ENCODE results near the gene C6orf89.
A peak's percentile ranks its signal among the peaks of the same experiment; 100 is the strongest.

Gene C6orf89

DNA sequence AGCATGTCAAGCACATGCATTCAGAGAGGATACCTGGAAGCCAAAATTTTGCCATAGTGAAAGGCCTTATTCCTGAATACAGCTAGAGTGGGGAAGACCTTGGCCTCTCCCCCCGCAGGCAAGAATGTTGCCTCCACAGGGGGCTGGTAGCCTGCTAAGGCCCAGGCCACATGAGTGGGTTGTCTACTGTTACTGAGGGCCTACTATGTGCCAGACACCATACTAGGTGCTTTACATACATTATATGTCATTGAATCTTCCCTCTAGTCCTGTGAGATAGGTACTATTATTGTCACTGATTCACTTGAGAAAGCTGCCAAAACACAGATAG lies 68.1 kb downstream of the C6orf89 start:
- no peak for DNase-seq

DNA sequence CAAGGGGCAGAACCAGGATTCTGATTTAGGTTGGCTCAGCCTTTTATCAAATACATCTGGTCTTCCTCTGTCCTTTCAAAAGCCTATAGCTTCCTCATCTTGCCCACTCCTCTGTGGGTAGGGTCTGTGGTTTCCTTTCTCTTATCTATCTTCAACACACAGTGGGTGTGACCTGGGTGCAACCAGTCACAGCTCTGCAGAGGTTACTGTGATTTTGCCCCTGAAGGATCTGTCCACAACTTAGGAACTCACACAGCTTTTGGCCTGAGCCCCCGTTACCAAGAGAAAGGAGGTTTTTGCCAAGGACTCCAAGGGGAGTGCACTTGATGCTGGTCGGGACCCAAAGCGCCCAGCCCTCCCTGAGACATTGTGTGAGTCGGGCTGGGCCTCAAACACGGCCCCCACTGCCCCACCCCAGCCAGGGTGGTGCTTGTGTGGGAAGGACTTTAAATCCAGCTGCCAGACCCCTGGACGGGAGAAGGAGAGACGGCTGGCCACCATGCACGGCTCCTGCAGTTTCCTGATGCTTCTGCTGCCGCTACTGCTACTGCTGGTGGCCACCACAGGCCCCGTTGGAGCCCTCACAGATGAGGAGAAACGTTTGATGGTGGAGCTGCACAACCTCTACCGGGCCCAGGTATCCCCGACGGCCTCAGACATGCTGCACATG lies 68.6 kb downstream of the C6orf89 start, which contains the start of gene PI16:
Gene PI16 (plus strand): TSS at position 477 of the 670 bp plus-strand sequence. CDS start 23 bp downstream, at position 500.
- DNase-seq = peak in 1 of 5 donors; percentile 55

DNA sequence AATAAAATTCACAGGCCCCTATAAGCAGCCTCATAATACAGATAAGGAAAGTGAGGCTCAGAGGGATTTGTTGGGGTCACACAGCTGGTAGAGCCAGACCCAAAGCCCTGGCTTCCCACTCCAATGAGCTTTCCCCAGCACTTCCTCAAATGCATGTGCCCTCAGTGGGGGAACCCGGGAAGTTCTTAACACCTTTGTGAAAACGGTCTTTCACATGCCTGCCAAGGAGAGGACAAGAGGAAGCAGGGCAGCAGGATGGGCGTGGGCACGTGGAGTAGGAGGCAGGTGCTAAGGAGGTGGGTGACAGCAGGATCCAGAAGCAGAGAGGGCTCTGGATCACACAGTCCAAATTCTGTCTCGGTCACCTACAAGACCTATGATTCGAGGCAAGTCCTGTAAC lies 69.4 kb downstream of the C6orf89 start:
- DNase-seq = no peak

DNA sequence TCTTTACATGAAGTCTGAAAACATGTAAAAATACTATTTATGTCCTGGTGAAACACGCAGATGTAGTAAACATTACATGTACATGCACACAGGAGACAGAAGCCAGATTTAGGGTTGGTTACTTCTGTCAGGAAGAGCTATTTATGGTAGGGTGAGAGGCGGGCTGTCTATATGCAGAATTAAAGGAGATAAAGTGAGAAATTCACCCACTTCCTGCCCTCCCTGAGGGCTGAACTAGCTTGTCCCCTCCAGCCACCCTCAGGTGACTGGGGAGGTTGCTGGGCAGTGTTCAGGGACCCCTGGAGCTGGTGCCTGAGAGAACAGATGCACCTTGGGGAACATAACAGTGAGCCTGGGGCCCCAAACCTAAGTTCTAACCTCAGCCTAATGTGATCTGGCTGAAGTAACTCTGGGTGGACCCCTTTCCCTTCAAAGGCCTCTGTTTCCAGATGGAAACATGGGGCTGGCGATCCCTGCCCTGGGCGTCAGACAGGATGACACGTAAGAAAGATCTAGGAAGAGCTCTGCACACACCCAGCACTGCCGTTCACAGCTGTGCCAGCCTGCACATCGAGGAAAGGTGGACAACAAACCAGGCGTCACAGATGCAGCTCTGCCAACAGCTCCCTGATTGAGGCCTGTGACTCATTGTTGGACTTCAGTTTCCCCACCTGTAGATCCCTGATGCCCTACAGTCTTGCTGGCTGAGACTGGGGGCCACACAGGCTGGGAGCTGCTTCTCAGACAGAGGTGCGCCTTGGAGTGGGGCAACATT lies 70.1 kb downstream of the C6orf89 start:
- DNase-seq = no peak

DNA sequence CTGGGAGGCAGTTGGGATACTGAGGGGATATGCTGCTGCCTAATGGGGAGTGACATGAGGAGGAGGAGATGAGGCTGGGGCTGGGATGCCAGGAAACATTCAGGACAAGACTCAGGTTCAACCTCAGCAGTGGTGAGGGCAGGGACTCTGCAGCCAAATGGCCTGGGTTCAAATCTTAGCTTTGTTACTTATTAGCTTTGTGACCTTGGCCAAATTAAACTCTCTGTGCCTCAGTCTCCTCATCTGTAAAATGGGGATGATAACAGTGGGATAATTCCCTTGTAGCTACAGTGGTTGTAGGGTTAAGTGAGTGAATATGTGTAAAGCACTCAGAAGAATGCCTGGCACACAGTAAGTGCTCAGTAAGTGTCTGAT lies 70.7 kb downstream of the C6orf89 start:
- no peak for DNase-seq

DNA sequence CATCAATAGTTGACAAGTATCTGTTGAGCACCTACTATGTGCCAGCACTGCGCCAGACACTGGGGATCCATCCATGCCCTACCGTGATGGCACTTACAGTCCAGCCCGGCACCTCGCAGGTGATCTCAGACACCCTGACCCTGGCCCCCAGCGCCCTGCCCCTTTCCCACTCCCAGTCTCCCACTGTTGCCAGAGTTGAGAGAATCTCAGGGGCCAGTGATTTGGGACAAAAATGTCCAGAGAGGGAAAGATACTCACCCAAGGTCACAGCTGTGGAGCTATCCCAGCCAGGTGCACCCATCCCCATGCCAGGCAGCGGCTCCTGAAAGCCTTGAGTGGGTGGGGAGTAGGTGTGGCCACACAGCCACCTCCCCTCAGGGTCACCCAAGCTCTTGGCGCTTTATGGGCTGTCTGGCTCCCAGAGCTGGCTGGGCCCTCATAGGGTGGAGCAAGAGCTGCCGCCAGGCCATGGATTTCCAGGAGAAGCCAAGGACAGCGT lies 72.1 kb downstream of the C6orf89 start:
- no peak for DNase-seq

DNA sequence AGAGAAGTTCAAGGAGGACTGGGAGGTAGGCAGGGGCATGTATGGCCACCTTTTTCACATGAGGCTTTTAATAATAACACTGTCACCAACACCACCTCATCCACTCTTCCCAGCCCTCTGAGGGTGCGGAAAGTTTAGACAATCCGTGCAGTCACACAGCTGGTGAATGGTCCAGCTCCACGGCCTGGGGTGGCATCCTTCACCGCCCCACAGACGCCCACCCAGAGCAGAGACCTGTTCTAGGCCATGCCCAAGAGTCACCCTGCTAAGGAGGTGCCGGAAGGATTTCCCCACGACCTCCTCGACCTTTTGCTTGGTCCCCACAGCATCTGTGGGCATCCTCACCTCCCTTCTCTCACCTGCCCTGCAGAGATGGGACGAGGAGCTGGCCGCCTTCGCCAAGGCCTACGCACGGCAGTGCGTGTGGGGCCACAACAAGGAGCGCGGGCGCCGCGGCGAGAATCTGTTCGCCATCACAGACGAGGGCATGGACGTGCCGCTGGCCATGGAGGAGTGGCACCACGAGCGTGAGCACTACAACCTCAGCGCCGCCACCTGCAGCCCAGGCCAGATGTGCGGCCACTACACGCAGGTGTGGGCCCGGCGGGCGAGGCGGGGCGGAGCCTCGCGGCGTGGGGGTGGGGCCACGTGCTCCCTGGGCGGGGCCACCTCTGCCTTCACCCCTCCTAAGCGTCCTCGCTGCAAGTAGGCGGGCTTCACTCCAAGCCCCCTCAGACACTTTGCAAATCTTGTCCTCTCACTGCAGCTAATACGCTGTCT lies 73.2 kb downstream of the C6orf89 start:
- no peak for DNase-seq

DNA sequence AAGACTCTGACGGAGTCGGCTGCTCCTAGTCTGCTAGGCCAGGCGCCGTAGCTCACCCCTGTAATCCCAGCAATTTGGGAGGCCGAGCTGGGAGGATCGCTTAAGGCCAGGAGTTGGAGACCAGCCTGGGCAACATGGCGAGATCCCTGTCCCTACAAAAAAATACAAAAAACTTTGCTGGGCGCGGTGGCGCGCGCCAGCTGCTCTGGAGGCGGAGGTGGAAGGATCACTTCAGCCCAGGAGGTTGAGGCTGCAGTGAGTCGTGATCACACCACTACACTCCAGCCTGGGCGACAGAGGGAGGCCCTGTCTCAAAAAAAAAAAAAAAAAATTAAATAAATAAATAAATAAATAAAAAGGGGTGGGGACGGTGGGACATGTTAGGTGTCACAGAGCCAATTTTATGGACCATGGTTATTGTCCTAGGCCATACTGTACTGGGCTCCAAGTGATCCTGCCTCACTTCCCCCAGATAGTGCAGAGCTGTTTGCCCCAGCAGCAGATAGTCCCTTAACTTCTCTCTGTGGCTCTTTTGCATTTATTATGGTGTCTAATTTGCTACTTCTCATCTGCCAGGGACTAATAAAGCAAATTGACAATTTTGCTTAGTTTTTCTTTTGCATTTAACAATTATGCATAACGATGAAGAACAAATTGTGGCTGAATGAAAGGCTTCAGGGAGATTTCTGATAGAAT lies 74.0 kb downstream of the C6orf89 start:
- no peak for DNase-seq

DNA sequence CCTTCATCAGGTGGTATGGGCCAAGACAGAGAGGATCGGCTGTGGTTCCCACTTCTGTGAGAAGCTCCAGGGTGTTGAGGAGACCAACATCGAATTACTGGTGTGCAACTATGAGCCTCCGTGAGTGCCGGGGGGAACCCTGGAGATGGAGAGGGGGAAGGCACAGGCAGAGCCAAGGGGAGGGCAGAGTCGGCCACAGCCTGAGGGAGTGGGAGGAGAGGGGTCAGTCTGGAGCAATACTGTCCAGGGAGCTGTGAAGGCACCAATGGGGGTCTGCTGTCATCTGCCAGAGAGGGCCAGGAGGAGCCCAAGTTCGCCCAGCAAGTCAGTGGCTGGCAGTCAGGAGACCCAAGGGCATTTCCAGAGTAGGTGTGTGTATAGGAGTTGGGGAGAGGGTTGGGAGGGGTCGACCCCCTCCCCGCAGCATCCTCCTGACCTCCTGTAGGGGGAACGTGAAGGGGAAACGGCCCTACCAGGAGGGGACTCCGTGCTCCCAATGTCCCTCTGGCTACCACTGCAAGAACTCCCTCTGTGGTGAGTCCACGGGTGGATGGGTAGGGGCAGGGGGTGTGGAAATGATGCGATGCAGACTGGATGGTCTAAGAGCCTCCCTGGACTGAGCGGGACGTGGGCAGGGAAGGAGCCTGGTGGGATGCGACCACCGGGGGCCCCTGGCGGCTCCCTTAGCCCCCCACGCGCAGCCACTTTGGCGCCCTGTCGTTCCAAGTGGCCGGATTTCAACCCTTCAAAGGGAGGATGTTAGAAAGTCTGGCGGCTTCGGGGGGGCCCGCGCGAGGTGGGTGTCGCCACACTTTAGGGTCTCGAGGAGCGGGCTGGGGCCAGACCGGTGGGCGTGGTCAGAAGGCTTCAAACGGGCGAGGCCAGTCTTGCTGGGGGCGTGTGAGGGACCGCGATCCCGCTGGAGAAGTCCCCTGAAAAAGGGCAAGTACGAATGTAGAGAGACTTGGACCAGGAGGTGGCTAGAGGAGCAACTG lies 76.0 kb downstream of the C6orf89 start:
- no peak for DNase-seq

DNA sequence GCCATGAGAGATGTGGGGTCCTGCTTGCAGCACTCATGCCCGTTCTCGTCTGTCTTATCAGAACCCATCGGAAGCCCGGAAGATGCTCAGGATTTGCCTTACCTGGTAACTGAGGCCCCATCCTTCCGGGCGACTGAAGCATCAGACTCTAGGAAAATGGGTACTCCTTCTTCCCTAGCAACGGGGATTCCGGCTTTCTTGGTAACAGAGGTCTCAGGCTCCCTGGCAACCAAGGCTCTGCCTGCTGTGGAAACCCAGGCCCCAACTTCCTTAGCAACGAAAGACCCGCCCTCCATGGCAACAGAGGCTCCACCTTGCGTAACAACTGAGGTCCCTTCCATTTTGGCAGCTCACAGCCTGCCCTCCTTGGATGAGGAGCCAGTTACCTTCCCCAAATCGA lies 77.1 kb downstream of the C6orf89 start:
- peak; percentile 54 to 86 (median 69) for DNase-seq

DNA sequence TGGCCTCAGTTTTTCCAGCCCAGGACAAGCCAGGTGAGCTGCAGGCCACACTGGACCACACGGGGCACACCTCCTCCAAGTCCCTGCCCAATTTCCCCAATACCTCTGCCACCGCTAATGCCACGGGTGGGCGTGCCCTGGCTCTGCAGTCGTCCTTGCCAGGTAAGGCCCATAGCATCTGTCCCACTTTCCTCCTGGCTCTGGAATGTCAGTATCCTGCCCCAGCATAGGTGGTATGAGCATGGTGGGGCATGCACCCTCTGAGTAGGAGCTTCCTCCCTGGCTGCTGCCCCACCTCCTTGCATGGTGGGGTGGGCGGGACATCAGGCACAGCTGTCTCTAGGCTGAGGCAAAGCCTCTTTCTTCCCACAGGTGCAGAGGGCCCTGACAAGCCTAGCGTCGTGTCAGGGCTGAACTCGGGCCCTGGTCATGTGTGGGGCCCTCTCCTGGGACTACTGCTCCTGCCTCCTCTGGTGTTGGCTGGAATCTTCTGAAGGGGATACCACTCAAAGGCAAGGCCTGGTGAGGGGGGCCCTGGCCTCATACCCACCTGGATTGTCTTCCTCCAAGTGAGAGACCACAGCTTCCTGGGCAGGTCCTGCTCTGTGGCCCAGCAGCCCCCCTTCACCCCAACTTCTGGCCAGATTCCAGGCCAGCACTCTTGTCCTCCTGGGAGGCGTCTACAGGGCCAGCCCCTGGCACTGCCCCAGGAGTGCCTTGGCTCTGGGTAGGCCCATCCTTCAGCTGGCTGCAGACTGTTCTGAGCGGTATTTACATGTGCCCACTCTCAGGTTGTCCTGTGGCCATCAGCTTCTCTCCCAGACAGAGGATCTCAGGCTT lies 77.9 kb downstream of the C6orf89 start:
- peak in 2 of 5 donors; percentile 26 to 38 for DNase-seq

DNA sequence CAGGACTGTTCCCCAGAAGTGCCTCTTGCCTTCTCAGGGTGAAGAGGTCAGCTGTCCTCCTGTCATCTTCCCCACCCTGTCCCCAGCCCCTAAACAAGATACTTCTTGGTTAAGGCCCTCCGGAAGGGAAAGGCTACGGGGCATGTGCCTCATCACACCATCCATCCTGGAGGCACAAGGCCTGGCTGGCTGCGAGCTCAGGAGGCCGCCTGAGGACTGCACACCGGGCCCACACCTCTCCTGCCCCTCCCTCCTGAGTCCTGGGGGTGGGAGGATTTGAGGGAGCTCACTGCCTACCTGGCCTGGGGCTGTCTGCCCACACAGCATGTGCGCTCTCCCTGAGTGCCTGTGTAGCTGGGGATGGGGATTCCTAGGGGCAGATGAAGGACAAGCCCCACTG lies 78.6 kb downstream of the C6orf89 start:
- DNase-seq = no peak

DNA sequence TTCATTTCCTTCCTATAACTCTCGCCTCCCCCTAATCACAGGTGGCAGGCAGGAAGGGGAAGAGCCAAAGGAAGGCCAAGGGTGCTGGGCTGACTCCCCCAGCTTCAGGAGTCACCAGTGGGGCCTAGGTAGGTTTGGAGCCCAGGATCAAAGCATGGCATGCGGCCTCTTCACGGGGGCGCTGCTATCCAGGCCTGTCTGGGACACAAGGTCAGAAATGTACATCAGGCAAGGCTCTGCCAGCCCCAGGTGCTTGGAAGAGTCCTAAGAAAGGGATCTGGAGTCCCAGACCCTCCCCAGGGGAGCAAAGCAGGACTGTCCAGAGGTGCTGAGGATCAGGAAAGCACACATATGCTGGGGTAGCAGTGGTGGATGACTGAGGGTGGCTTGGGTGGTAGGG lies 79.2 kb downstream of the C6orf89 start:
- no peak for DNase-seq

DNA sequence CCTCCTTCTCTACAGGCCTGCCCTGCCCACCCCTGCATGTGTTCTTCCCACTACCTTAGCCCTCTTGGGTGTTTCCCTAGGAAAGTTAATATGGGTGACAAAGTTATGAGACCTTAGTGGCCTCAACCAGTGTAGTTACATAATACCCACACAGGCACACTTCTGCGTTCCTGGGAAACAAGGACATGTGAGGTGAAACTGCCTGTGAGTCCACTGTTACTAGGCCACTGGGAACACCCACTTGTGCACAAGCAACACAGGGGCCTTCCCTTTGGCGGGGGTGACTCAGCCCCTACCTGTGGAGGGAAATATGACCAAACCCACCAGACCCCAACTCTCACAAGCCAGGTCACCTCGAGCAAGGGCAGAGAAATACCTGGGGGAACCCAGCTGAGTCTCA lies 81.5 kb downstream of the C6orf89 start:
- no peak for DNase-seq

DNA sequence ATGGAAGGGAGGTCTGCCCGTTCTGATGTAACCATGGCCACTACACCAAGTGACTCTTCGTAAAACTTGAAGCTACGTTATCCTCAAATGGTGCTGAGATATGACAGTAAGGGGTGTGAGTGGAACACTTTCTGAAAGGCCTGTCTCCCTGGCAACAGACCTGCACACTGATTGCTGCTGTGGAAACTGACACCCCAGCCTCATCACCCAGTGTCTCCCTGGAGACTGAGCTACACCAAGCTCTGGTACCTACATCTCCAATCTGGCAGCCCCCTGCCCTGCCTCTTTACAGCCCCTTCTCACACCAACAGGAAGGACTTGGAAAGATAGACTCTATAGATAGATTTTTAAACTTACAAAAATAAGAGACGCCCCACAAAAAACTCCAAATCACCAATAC lies 82.0 kb downstream of the C6orf89 start:
- no peak for DNase-seq

DNA sequence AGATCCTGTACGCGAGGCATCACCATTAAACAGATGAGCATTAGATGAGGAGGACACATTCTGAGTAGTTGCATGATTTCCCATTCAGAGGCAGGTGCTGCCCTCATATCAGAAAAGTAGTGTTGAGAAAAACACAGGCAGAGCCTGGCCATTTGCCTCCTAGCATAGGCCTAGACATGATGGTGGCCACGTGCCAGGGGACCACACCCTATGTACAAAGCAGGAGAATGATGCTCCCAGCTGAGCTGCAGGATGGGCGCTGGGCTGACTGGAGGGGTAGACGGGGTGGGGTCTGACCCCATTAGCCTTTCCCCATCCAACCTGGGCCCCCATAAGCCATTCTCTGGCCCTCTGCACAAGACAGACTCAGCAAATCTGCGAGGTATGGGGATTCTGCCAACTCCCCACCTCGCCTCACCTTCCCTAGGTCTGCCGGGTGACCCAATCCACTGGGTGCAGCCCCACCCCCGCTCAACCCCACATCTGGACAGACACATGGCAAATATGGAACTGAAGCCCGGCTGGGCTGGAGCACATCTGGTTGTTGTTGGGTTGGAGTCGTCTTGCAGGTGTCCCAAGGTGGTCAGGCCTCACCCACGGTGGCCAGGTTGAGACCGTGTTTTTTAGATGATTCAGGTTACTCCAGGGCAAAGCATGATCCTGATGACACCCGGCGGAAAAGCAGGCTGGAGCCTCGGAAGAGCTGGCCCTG lies 82.7 kb downstream of the C6orf89 start:
- no peak for DNase-seq

DNA sequence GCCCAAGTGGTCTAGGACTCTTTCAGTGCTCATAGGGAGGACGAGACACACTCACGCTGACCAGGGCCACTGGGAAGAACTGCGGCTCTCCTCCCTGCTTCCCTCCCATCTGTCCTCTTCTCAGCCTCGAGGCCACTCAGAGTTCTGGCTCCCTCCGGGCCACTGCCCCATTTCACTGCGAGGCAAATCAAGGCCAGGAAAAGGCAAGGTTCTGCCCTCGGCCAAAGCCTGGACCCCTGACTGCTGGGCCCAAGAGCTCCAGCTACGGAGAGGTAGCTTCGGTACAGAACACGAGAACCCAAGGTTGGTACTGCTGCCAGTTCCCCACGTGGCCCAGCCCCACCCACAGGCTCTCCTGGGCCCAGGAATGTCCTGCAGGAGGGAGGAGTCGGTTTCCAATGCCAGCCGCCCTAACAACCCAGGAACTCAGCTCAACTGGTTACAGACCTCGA lies 83.5 kb downstream of the C6orf89 start:
- DNase-seq = no peak

DNA sequence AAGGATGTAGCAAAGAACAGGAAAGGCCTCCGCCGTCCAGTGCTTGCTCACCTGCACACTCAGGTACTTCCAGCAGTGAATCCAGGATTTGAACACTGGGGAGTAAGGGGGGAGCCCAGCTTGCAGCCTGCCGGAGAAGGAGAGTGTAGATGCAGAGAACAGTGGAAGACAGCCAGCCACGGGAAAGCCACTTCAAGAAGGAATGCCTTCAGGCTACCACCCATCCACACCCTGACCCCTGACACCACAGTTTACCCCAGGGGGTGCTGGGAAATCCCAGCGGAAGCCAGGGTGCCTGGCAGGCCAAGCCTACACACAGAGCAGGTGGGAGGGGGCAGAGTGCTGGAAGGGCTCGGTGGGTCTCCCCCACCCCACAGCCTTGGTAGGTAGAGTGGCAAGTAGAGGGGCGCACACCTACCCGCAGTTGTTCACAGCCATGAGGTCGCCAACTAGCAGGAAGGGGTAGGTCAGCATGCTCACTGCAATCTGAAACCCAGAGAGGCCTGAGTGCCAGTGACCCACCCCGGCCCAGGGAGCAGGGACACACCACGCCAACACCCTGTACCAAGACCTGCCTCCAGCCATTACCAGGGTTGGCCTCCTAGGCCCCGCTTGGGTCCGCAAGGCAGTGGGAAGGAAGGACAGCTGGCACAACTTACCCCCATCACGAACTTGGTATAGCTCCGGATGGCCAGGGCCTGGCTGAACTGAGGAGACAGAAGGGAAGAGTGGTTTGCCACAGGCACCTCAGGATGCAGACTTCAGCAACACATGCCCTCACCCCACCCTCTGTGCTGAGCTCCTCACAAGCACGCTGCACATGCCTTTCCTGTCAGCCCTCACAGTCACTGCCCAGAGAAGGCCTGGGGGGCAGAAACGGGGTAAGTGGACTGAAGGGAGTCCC lies 84.5 kb downstream of the C6orf89 start:
- no peak for DNase-seq

All from T-helper 1 cell (primary cell).